Measurements from ENCODE around the gene KCNH4.

Gene KCNH4

DNA sequence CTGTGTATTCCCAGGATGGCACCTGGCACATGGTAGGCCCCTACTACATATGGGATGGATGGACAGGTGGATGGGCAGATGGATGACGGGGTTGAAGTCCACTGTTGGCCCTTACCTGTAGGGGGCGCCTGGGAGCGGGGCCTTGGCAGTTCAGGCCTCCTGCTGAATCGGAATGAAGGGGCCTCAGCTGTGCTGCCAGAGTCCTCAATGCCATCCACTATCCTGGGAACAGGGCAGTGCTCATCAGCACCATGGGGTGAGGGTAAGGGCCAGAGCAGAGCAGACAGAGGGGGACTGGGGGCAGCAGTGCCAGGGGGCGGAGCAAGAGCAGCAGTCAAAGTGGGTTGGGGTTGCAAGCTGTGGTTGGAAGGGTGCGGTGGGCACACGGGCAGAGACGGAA is 17.8 kb downstream of the KCNH4 start:
- Mint-ChIP-seq H3K4me1 (no peaks in the 10 kb centered on the region), H3K4me3 (no peak overlapping the region), H3K36me3 (ENCODE audit: low read depth) (no peaks in the 10 kb centered on the region), H3K27ac (no peak overlapping the region), H3K9me3 (no peaks in the 10 kb centered on the region), H3K27me3 (ENCODE audit: low read depth) (peaks cover 9% of the 10 kb centered on the region)
- TF ChIP-seq CTCF (IDR thresholded peaks at IDR 0.05; ENCODE audit: unreplicated experiment in 3 of 3) = peak in 1 of 3 experiments; percentile 13

DNA sequence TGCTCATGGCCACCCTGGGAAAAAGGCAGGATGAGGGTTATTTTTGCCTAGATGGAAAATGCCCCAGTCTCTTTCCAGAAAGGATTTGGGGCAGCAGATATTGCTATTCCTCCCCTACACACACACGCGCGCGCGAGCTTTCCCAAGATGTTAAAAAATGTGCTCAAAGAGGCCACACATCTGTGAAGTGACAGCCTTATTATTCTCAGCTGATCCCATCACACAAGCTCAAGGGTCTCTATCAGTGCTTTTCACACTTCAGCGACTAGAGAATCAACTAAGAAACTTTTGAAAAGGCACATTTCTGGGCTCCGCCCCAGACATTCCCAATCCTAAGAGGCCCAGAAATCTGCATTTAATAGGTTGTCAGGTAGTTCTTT is 20.4 kb downstream of the KCNH4 start:
- Mint-ChIP-seq H3K4me3 (no peak overlapping the region), H3K27ac (peak overlapping the region in 1 of 3 experiments; percentile 13), H3K4me1 (peaks cover 7% of the 10 kb centered on the region), H3K27me3 (ENCODE audit: low read depth) (peaks cover 5% of the 10 kb centered on the region), H3K36me3 (ENCODE audit: low read depth) (no peaks in the 10 kb centered on the region), H3K9me3 (no peaks in the 10 kb centered on the region)
- TF ChIP-seq CTCF (IDR thresholded peaks at IDR 0.05; ENCODE audit: unreplicated experiment in 3 of 3) = no peak

- Mint-ChIP-seq H3K4me3 (peak overlapping the region in 1 of 3 experiments; percentile 38), H3K36me3 (ENCODE audit: low read depth) (no peaks in the 10 kb centered on the region), H3K27ac (no peak overlapping the region), H3K27me3 (ENCODE audit: low read depth) (peaks cover 1% of the 10 kb centered on the region), H3K4me1 (peaks cover 9% of the 10 kb centered on the region), H3K9me3 (no peaks in the 10 kb centered on the region)
- no peak for TF ChIP-seq CTCF (IDR thresholded peaks at IDR 0.05; ENCODE audit: unreplicated experiment in 3 of 3)
Measured at GRCh38 chr17:42159796-42160530, 21.0 kb downstream of the KCNH4 start.

DNA sequence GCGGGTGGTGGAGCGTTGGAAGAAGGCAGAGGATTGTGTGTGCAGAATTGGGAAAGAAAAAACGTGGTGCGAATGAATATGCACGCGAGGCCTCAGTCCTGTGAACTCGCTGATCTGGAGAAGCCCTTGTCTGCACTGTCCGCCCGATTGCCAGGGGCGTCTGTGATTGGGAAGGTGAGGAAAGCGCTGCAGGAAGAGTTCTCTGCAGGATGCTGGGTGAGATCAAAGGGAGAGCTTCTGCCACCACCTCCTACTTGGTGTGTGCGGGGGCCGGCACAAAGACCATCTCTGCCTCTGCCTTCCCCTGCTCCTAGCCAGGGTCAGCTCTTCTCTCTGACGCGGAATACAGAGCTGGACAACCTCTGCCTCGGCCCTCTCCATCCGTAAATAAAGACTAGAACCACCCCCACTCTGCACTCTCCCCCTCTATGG is 25.3 kb downstream of the KCNH4 start:
- Mint-ChIP-seq H3K9me3 (no peaks in the 10 kb centered on the region), H3K4me1 (peaks cover 20% of the 10 kb centered on the region), H3K4me3 (peak overlapping the region; percentile 87 to 95 (median 90)), H3K27me3 (ENCODE audit: low read depth) (no peaks in the 10 kb centered on the region), H3K27ac (peak overlapping the region; percentile 50 to 90 (median 72)), H3K36me3 (ENCODE audit: low read depth) (no peaks in the 10 kb centered on the region)
- no peak for TF ChIP-seq CTCF (IDR thresholded peaks at IDR 0.05; ENCODE audit: unreplicated experiment in 3 of 3)

GRCh38 chr17:42153919-42154742 is 26.8 kb downstream of the KCNH4 start:
- H3K4me1 Mint-ChIP-seq = peaks cover 20% of the 10 kb centered on the region
- no peaks in the 10 kb centered on the region for H3K9me3 Mint-ChIP-seq
- H3K4me3 Mint-ChIP-seq = peak overlapping the region; percentile 87 to 95 (median 90)
- H3K27me3 Mint-ChIP-seq (ENCODE audit: low read depth) = no peaks in the 10 kb centered on the region
- H3K27ac Mint-ChIP-seq = peak overlapping the region; percentile 72 to 89 (median 82)
- no peaks in the 10 kb centered on the region for H3K36me3 Mint-ChIP-seq (ENCODE audit: low read depth)
- no peak for TF ChIP-seq CTCF (IDR thresholded peaks at IDR 0.05; ENCODE audit: unreplicated experiment in 3 of 3)

All from nephron (organoid).